Motor neuron (in vitro differentiated cells): ENCODE data around the gene GDI2. TPM values are rescaled to one million over a fixed set of nuclear protein-coding genes. Genes with fewer than 3 reads are reported as not detected.

Source experiments
- ATAC-seq, 8 experiments: fragments of 200-7000 bp; cut with Tn5 transposase; replicated peaks in 6 of 8; 2 replicates each; pipeline ENCODE4 v1.8.0; 2021; ENCODE audit warnings: mild to moderate bottlenecking in 8 of 8, moderate library complexity in 8 of 8
- H3K27ac ChIP-seq, 2 donors: fragments of 250-450 bp; sonication (Bioruptor Pico); 2 replicates each; pipeline ENCODE4 v1.9.0; 2021; ENCODE audit warnings: antibody characterized with exemption in 2 of 2, mild to moderate bottlenecking in 2 of 2, moderate library complexity in 1 of 2
- H3K4me1 ChIP-seq, 2 donors: fragments of 250-450 bp; sonication (Bioruptor Pico); replicated peaks in 1 of 2; 2 replicates each; pipeline ENCODE4 v1.6.1; 2021; ENCODE audit warnings: antibody characterized with exemption in 2 of 2, mild to moderate bottlenecking in 2 of 2, moderate library complexity in 1 of 2
- H3K4me3 ChIP-seq, 5 donors: fragments of 250-450 bp; sonication (Bioruptor Pico); 2 replicates each; pipeline ENCODE4 v1.9.0; 2021; ENCODE audit warnings: antibody characterized with exemption in 5 of 5, mild to moderate bottlenecking in 5 of 5, moderate library complexity in 4 of 5
- WGBS, 10 experiments: fragments of 450-650 bp; shearing (Covaris generic); methylation state at CpG; one replicate each; pipeline ENCODE4 v1.0.0; 2022; 5-methylcytosine and 5-hydroxymethylcytosine counted together
- in situ Hi-C, 9 experiments: fragments of 400-800 bp; cut with MboI; loops; one replicate each; pipeline ENCODE4 v1.15.0; 2021; ENCODE audit warnings: low sequenced_read_pairs in 9 of 9, low pct_unique_long_range_greater_than_20kb in 2 of 9; ENCODE audit not compliant: unreplicated experiment in 9 of 9
- total RNA-seq, 8 experiments: library from RNA; unstranded; fragments of 300-600 nt; gene quantifications; 2 replicates each; pipeline versions ENCODE4 v1.2.3 to v1.2.4, GENCODE V29; 2022

The GDI2 gene
- total RNA-seq, 8 experiments from 2014 or later: 192 to 361 (median 253) TPM

GRCh38 chr10:5746197-5746596 lies 67.0 kb downstream of the GDI2 start:
- H3K4me3 ChIP-seq: no peak overlapping the region
- no peak overlapping the region for H3K27ac ChIP-seq
- 67 to 100% (median 94%) methylated on average over 1 to 4 of the region's 4 CpGs; no CpG with 5 or more reads in 1 of the 10 experiments for WGBS, 10 experiments
- H3K4me1 ChIP-seq: no peaks in the 10 kb centered on the region
- ATAC-seq: peak in 2 of 8 experiments; percentile 14 to 35
- in situ Hi-C loops: no loop called here

GRCh38 chr10:5744849-5745248 lies 68.4 kb downstream of the GDI2 start:
- Histone ChIP-seq H3K4me1 (no peaks in the 10 kb centered on the region), H3K4me3 (no peak overlapping the region), H3K27ac (no peak overlapping the region)
- no peak for ATAC-seq
- 83 to 100% (median 93%) methylated on average over 1 to 5 of the region's 5 CpGs; no CpG with 5 or more reads in 5 of the 10 experiments for WGBS, 10 experiments
- in situ Hi-C loops: no loop called here

GRCh38 chr10:5743736-5744135 lies 69.5 kb downstream of the GDI2 start:
- in situ Hi-C loops: no loop called here
- Histone ChIP-seq H3K4me1 (no peaks in the 10 kb centered on the region), H3K4me3 (no peak overlapping the region), H3K27ac (no peak overlapping the region)
- WGBS, 10 experiments: 60 to 100% (median 73%) methylated on average over 1 to 5 of the region's 5 CpGs
- ATAC-seq: no peak

GRCh38 chr10:5742116-5742515 lies 71.1 kb downstream of the GDI2 start:
- H3K27ac ChIP-seq: no peak overlapping the region
- WGBS, 10 experiments: 76 to 100% (median 93%) methylated on average over 1 to 6 of the region's 6 CpGs
- in situ Hi-C loops: no loop called here
- no peak for ATAC-seq
- H3K4me3 ChIP-seq: no peak overlapping the region
- H3K4me1 ChIP-seq: no peaks in the 10 kb centered on the region

GRCh38 chr10:5741276-5741675 lies 72.0 kb downstream of the GDI2 start:
- WGBS, 10 experiments: 40 to 100% (median 79%) methylated on average over 1 of the region's 1 CpG; no CpG with 5 or more reads in 6 of the 10 experiments
- no peak for ATAC-seq
- in situ Hi-C loops: no loop called here
- H3K4me3 ChIP-seq: no peak overlapping the region
- no peaks in the 10 kb centered on the region for H3K4me1 ChIP-seq
- no peak overlapping the region for H3K27ac ChIP-seq

- no peaks in the 10 kb centered on the region for H3K4me1 ChIP-seq
- H3K27ac ChIP-seq: no peak overlapping the region
- no peak for ATAC-seq
- H3K4me3 ChIP-seq: no peak overlapping the region
- in situ Hi-C loops: no loop called here
- 0 to 86% (median 33%) methylated on average over 1 to 2 of the region's 2 CpGs; no CpG with 5 or more reads in 5 of the 10 experiments for WGBS, 10 experiments
Measured at GRCh38 chr10:5738427-5738826, 74.8 kb downstream of the GDI2 start.

GRCh38 chr10:5737352-5737751 lies 75.9 kb downstream of the GDI2 start:
- no peak overlapping the region for H3K27ac ChIP-seq
- peak in 3 of 8 experiments; percentile 20 to 58 (median 21) for ATAC-seq
- H3K4me1 ChIP-seq: no peaks in the 10 kb centered on the region
- H3K4me3 ChIP-seq: no peak overlapping the region
- in situ Hi-C loops: no loop called here
- 32 to 93% (median 70%) methylated on average over 2 to 5 of the region's 5 CpGs; no CpG with 5 or more reads in 2 of the 10 experiments for WGBS, 10 experiments

GRCh38 chr10:5736591-5736990 lies 76.6 kb downstream of the GDI2 start:
- in situ Hi-C loops: no loop called here
- no peak overlapping the region for H3K4me3 ChIP-seq
- no peak for ATAC-seq
- 75 to 100% (median 100%) methylated on average over 1 of the region's 1 CpG; no CpG with 5 or more reads in 3 of the 10 experiments for WGBS, 10 experiments
- no peak overlapping the region for H3K27ac ChIP-seq
- H3K4me1 ChIP-seq: no peaks in the 10 kb centered on the region

GRCh38 chr10:5735119-5735518 lies 78.1 kb downstream of the GDI2 start:
- Histone ChIP-seq H3K4me3 (no peak overlapping the region), H3K27ac (no peak overlapping the region), H3K4me1 (no peaks in the 10 kb centered on the region)
- no peak for ATAC-seq
- 86 to 100% (median 100%) methylated on average over 1 of the region's 1 CpG; no CpG with 5 or more reads in 1 of the 10 experiments for WGBS, 10 experiments
- in situ Hi-C loops: no loop called here

- in situ Hi-C loops: no loop called here
- Histone ChIP-seq H3K4me1 (no peaks in the 10 kb centered on the region), H3K4me3 (no peak overlapping the region), H3K27ac (no peak overlapping the region)
- WGBS, 10 experiments: 20 to 93% (median 74%) methylated on average over 1 to 4 of the region's 4 CpGs; no CpG with 5 or more reads in 4 of the 10 experiments
- no peak for ATAC-seq
Measured at GRCh38 chr10:5732141-5732540, 81.1 kb downstream of the GDI2 start.

- Histone ChIP-seq H3K4me1 (no peaks in the 10 kb centered on the region), H3K4me3 (no peak overlapping the region), H3K27ac (no peak overlapping the region)
- in situ Hi-C loops: no loop called here
- no peak for ATAC-seq
- 58 to 100% (median 78%) methylated on average over 2 to 3 of the region's 3 CpGs; no CpG with 5 or more reads in 6 of the 10 experiments for WGBS, 10 experiments
Measured at GRCh38 chr10:5731559-5731958, 81.7 kb downstream of the GDI2 start.

- Histone ChIP-seq H3K4me1 (no peaks in the 10 kb centered on the region), H3K27ac (no peak overlapping the region), H3K4me3 (no peak overlapping the region)
- in situ Hi-C loops: no loop called here
- ATAC-seq: no peak
- 80 to 100% (median 100%) methylated on average over 1 to 4 of the region's 4 CpGs for WGBS, 10 experiments
Measured at GRCh38 chr10:5730766-5731165, 82.5 kb downstream of the GDI2 start.

GRCh38 chr10:5723692-5724091 lies 89.5 kb downstream of the GDI2 start:
- ATAC-seq: no peak
- Histone ChIP-seq H3K27ac (no peak overlapping the region), H3K4me1 (no peaks in the 10 kb centered on the region), H3K4me3 (no peak overlapping the region)
- in situ Hi-C loops: no loop called here
- 42 to 100% (median 100%) methylated on average over 1 to 2 of the region's 2 CpGs; no CpG with 5 or more reads in 1 of the 10 experiments for WGBS, 10 experiments

- no peak for ATAC-seq
- WGBS, 10 experiments: 70 to 100% (median 92%) methylated on average over 2 to 7 of the region's 7 CpGs
- no peaks in the 10 kb centered on the region for H3K4me1 ChIP-seq
- no peak overlapping the region for H3K4me3 ChIP-seq
- in situ Hi-C loops: no loop called here
- no peak overlapping the region for H3K27ac ChIP-seq
Measured at GRCh38 chr10:5720182-5720581, 93.1 kb downstream of the GDI2 start.
